ENCODE results near the gene HVCN1.
A peak's percentile ranks its signal among the peaks of the same experiment; 100 is the strongest.
"Not testable (repeated sequence)": the region's sequence is repeated elsewhere in the genome, so short reads cannot be mapped to it uniquely, and the experiment has no call there.

HVCN1 gene

DNA sequence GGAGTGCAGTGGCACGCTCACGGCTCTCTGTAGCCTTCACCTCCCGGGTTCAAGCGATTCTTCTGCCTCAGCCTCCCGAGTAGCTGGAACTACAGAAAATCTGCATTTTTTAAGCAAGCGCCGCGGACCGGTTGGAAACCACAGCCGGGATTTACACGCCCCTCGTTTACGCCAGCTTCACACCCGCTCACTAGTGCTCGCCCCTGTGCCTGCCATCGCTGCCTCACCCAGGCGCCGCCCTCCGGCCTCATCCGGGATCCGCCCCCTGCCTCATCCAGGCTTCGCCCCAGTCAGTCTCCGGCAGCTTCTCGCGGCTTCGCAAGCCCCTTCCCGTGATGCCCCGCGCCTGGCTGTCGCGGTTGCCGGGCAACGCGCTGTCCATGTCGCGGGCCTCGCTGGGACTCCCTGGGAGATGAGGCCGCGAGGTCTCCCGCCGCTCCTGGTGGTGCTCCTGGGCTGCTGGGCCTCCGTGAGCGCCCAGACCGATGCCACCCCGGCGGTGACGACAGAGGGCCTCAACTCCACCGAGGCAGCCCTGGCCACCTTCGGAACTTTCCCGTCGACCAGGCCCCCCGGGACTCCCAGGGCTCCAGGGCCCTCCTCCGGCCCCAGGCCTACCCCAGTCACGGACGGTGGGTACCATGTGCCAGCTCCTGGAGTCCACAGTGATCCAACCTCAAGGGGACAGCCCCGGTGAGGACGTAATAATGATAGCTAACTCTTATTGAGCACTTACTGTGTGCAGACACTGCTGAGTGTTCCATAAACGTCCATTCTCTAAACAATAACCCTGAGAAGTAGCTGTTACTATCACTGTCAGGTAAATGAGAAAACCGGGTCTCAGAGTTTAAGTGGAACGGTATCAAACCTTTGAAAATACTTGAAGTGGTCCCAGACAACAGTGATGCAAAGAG is 74.9 kb downstream of the HVCN1 start, which contains the start of gene TCTN1:
TCTN1 (plus strand) TSS at position 359 of the 914 bp plus-strand sequence; CDS start at position 413, 54 bp downstream.
- DNase-seq, result peak; percentile 99

DNA sequence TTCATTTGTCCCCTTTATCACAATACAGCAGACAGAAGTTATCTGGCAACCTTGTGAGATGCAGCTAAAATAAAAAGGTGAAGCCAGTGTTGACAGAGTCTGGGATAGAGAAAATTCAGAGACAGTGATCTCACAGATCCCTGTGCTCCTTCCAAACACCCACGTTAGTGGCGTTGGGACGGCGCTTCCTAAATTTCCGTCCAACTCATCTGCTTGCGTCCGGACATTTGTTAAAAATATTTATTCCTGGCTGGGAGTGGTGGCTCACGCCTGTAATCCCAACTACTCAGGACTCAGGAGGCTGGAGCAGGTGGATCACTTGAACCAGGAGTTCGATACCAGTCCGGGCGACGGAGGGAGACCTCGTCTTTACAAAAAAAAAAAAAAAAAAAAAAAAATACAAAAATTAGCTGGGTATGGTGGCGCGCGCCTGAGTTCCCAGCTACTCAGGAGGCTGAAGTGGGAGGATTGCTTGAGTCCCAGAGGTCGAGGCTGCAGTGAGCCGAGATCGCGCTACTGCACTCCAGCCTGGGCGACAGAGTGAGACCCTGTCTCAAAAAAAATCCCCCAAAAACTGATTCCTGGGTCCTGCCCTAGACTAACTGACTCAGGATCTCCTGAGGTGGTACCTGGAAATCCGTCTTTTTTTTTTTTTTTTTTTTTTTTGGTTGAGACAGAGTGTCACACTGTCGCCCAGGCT is 75.7 kb downstream of the HVCN1 start:
- DNase-seq, result no peak

DNA sequence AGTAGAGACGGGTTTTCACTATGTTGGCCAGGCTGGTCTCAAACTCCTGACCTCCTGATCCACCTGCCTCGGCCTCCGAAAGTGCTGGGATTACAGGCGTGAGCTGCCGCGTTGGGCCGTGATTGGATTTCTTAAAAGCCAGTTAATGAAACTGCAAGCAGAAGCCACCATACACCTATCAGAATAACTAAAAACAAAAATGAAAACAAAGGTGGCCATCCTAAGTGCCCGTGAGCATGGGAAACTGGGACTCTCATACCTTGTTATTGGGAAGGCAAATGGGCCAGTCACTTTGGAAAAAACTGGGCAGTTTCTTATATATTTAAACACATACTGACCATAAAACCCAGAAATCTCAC is 82.7 kb downstream of the HVCN1 start:
- DNase-seq, result no peak

GRCh38 chr12:110602085-110602814 is 86.7 kb downstream of the HVCN1 start:
- DNase-seq, result not testable (repeated sequence)

- DNase-seq, result no peak
Observed at GRCh38 chr12:110600254-110600653, 88.7 kb downstream of the HVCN1 start.

DNA sequence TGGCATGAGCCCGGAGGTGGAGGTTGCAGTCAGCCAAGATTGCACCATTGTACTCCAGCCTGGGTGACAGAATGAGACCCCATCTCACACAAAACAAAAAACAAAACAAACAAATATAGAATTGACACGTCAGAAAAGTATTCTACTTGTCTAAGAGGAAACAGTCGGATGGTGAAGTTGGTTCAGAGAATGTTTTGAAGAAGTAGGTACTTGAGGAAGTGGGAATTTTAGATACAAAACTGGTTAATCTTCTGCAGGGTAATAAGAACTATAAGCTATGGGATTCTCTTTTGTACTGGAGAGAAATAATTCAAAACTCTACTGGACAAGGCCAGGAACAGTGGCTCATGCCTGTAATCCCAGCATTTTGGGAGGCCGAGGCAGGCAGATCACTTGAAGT is 89.6 kb downstream of the HVCN1 start:
- no peak for DNase-seq
